Stromal cell of bone marrow (primary cell): ENCODE data around the gene POGZ.

Experiments
- DNase-seq: peaks from one replicate; pipeline ENCODE4 v3.0.0-alpha.2; 2012; ENCODE audit warnings: low read depth

POGZ gene

GRCh38 chr1:151371370-151372057, 87.8 kb downstream of the POGZ start:
- DNase-seq, result no peak

- no peak for DNase-seq
These were observed 88.9 kb downstream of the POGZ start for GRCh38 chr1:151370211-151370911.

GRCh38 chr1:151369621-151370048, 89.7 kb downstream of the POGZ start:
- no peak for DNase-seq

- no peak for DNase-seq
These were observed 90.0 kb downstream of the POGZ start for GRCh38 chr1:151369302-151369610.

GRCh38 chr1:151368393-151369301, 90.6 kb downstream of the POGZ start:
- DNase-seq, result no peak

GRCh38 chr1:151367658-151368392, 91.5 kb downstream of the POGZ start:
- DNase-seq, result no peak

GRCh38 chr1:151364996-151365395, 94.3 kb downstream of the POGZ start:
- DNase-seq, result no peak

GRCh38 chr1:151362308-151363155, 96.8 kb downstream of the POGZ start:
- no peak for DNase-seq

- DNase-seq, result no peak
These were observed 97.4 kb downstream of the POGZ start for GRCh38 chr1:151361883-151362282.

GRCh38 chr1:151356696-151357095, 102.6 kb downstream of the POGZ start:
- DNase-seq, result no peak
